Transverse colon (tissue), 4 donors: ENCODE results near the gene CACNA1C.

ENCODE experiments used
- EP300 ChIP-seq: sonication (generic); formaldehyde crosslinking; IDR thresholded peaks from one replicate; pipeline ENCODE4 v1.6.1; 2017; ENCODE audit warnings: antibody characterized with exemption, low read depth
- POLR2A ChIP-seq: fragments of 450-650 bp; IDR thresholded peaks from one replicate; pipeline ENCODE4 v1.6.1; 2016; ENCODE audit warnings: antibody characterized with exemption, mild to moderate bottlenecking, moderate library complexity
- POLR2AphosphoS5 ChIP-seq, 3 donors: sonication (generic); formaldehyde crosslinking; IDR thresholded peaks; one replicate each; pipeline ENCODE4 v1.6.1; 2016; ENCODE audit warnings: antibody characterized with exemption in 3 of 3
- TF ChIP-seq, protein P1 (sequence below), 5 experiments: fragments of 200-600 bp in 3 of 5; fragments of 450-650 bp in 2 of 5; sonication (generic) in 3 of 5; IDR thresholded peaks; 1 replicate in 2 of 5; 2 replicates in 3 of 5; pipeline ENCODE4 v1.5.1; 2016 to 2017; ENCODE audit warnings: antibody characterized with exemption in 5 of 5, inconsistent platforms in 3 of 5, mild to moderate bottlenecking in 2 of 5, moderate library complexity in 1 of 5

DNA sequence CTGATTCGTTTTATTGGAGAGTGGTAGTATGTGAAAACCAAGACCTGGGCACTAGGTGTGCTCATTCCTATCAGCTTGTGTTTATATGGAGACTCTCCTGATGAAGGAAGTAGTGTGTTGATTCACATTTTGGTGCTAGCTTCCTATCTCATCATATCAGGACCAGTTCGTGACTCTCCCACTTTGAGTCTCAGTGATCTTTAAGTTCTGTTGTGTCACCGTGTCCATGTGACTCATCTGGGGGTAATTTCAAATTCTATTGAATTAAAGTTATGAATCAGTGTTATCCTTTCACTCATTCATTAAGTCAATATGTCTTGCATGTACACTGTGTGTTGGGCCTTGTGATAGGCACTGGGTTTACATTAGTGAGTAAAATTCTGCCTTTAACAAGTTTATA lies 180.2 kb downstream of the CACNA1C start:
- TF ChIP-seq, protein P1, sequence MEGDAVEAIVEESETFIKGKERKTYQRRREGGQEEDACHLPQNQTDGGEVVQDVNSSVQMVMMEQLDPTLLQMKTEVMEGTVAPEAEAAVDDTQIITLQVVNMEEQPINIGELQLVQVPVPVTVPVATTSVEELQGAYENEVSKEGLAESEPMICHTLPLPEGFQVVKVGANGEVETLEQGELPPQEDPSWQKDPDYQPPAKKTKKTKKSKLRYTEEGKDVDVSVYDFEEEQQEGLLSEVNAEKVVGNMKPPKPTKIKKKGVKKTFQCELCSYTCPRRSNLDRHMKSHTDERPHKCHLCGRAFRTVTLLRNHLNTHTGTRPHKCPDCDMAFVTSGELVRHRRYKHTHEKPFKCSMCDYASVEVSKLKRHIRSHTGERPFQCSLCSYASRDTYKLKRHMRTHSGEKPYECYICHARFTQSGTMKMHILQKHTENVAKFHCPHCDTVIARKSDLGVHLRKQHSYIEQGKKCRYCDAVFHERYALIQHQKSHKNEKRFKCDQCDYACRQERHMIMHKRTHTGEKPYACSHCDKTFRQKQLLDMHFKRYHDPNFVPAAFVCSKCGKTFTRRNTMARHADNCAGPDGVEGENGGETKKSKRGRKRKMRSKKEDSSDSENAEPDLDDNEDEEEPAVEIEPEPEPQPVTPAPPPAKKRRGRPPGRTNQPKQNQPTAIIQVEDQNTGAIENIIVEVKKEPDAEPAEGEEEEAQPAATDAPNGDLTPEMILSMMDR (IDR thresholded peaks at IDR 0.05) = no peak
- TF ChIP-seq POLR2A = no peak
- TF ChIP-seq EP300 = no peak
- no peak for TF ChIP-seq POLR2AphosphoS5 (IDR thresholded peaks at IDR 0.05)
